Glutamatergic neuron (in vitro differentiated cells): Measurements from ENCODE around the gene TAPT1. TPM values are rescaled to one million over a fixed set of nuclear protein-coding genes. Genes with fewer than 3 reads are reported as not detected.

Experiments used
- DNase-seq: peaks from one replicate; pipeline ENCODE4 v3.0.0; 2022
- H3K27ac Mint-ChIP-seq: one replicate; pipeline ENCODE4 v1.8.0; 2020; ENCODE audit warnings: mild to moderate bottlenecking, mixed read lengths, inconsistent platforms; ENCODE audit not compliant: unreplicated experiment
- H3K27me3 Mint-ChIP-seq: one replicate; pipeline ENCODE4 v1.8.0; 2020; ENCODE audit warnings: mild to moderate bottlenecking, moderate library complexity, mixed read lengths, inconsistent platforms; ENCODE audit not compliant: unreplicated experiment
- H3K36me3 Mint-ChIP-seq: one replicate; pipeline ENCODE4 v1.8.0; 2020; ENCODE audit warnings: mild to moderate bottlenecking, mixed read lengths, inconsistent platforms; ENCODE audit not compliant: unreplicated experiment
- H3K4me1 Mint-ChIP-seq: one replicate; pipeline ENCODE4 v1.8.0; 2020; ENCODE audit warnings: mild to moderate bottlenecking, low read depth, mixed read lengths, inconsistent platforms; ENCODE audit not compliant: unreplicated experiment
- H3K4me3 Mint-ChIP-seq: one replicate; pipeline ENCODE4 v1.8.0; 2020; ENCODE audit warnings: mild to moderate bottlenecking, mixed read lengths, inconsistent platforms; ENCODE audit not compliant: unreplicated experiment
- H3K9me3 Mint-ChIP-seq: one replicate; pipeline ENCODE4 v1.8.0; 2020; ENCODE audit warnings: mild to moderate bottlenecking, moderate library complexity, mixed read lengths, inconsistent platforms; ENCODE audit not compliant: unreplicated experiment
- total RNA-seq: library from RNA; stranded (reverse); fragmentation: NEBNext Ultra II Directional; extraction: Animal tissue kit (Norgen Biotek cat#: 25700); gene quantifications from one replicate; pipeline ENCODE4 v1.2.1, GENCODE V29; 2021; ENCODE audit not compliant: unreplicated experiment
- TF ChIP-seq, protein P1 (sequence below): fragments of 200-600 bp; sonication (generic); IDR thresholded peaks from one replicate; pipeline ENCODE4 v1.5.0; 2021; ENCODE audit not compliant: partially characterized antibody, unreplicated experiment

The TAPT1 gene
- total RNA-seq, 1 donor from 2014 or later, result 28.9 TPM

DNA sequence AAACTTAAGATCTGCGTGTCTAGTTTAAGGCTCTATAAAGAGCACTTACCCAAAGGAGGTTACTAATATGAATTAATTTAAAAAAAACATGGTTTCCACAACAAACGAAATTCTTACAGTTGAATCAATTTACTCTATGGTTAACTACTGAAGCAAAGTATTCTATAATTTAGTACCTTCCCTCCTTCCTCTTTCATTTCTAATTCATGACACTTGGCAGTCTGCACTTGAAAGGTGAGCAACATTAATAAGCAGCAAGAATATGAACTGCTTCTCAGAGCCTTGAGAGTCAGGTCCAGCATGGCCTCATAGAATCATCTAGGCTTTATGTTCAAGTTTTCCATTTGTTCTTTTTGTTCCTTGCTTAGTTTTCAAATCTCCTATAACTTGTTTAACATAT lies 42.7 kb downstream of the TAPT1 start:
- Mint-ChIP-seq H3K4me3 (no peak overlapping the region), H3K9me3 (no peaks in the 10 kb centered on the region), H3K27ac (no peak overlapping the region), H3K4me1 (no peaks in the 10 kb centered on the region), H3K27me3 (no peaks in the 10 kb centered on the region), H3K36me3 (no peaks in the 10 kb centered on the region)
- DNase-seq, result no peak
- TF ChIP-seq, protein P1, sequence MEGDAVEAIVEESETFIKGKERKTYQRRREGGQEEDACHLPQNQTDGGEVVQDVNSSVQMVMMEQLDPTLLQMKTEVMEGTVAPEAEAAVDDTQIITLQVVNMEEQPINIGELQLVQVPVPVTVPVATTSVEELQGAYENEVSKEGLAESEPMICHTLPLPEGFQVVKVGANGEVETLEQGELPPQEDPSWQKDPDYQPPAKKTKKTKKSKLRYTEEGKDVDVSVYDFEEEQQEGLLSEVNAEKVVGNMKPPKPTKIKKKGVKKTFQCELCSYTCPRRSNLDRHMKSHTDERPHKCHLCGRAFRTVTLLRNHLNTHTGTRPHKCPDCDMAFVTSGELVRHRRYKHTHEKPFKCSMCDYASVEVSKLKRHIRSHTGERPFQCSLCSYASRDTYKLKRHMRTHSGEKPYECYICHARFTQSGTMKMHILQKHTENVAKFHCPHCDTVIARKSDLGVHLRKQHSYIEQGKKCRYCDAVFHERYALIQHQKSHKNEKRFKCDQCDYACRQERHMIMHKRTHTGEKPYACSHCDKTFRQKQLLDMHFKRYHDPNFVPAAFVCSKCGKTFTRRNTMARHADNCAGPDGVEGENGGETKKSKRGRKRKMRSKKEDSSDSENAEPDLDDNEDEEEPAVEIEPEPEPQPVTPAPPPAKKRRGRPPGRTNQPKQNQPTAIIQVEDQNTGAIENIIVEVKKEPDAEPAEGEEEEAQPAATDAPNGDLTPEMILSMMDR, result no peak

DNA sequence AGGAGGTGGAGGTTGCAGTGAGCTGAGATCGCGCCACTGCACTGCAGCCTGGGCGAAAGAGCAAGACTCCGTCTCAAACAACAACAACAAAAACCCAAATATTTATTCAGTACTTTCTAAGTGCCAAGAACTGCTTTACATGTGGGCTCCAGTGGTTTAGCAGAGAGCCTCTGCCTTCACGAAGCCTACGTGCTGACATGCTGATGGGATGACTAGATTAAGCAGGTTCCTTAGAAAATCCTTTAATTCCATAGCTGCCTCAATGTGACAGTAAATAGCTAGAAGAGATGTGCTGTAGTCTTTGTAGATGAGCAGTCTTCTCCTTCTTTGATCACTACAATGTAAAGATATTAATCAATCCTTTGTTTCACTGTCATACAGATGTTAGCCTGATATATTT lies 49.6 kb downstream of the TAPT1 start:
- Mint-ChIP-seq H3K27me3 (no peaks in the 10 kb centered on the region), H3K9me3 (no peaks in the 10 kb centered on the region), H3K4me3 (no peak overlapping the region)

DNA sequence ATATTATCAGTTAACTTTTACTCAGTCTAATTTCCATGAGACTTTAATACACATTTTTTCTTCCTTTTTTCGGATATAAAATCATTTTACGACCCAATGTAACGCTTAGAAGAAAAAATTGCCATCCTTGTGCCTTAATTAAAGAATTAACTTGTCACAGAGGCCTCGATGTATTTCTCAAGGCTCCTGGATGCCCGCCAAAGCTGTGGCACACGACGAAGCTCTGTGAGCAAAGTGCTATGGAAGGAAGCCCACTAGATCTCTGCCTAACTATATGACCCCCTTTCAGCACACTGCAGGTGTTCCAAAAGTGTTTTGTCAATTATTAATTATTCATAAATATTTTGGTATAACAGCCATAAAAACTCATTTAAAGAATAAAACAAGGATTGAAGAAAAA lies 54.4 kb downstream of the TAPT1 start:
- no peak for DNase-seq
- Mint-ChIP-seq H3K4me1 (peaks cover 6% of the 10 kb centered on the region), H3K4me3 (no peak overlapping the region), H3K27me3 (no peaks in the 10 kb centered on the region), H3K36me3 (no peaks in the 10 kb centered on the region), H3K27ac (no peak overlapping the region), H3K9me3 (peaks cover 2% of the 10 kb centered on the region)
- TF ChIP-seq, protein P1, result no peak

More for the DNA sequence above, 49.6 kb downstream of the TAPT1 start:
- Mint-ChIP-seq H3K4me1 (no peaks in the 10 kb centered on the region), H3K27ac (no peak overlapping the region), H3K36me3 (no peaks in the 10 kb centered on the region)
- TF ChIP-seq, protein P1, result no peak
- DNase-seq, result no peak

DNA sequence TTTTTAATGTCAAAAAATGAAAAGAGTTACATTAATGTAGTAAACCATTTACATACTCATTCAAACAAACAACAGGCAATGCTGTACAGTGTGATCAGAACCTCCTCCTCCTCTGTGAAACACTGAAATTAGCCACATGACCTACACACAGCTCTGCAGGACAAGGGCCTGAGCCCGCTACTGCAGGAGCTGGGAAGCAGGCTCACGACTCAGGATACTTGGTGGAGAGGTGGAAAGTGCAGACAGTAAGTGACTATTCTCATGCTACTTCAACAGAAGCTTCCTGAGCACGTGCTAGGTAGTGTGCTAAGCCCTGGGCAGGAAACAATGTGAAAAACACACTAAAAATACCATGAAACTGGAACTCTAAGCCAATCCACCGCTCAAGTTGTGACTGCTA lies 56.8 kb downstream of the TAPT1 start:
- peaks cover 6% of the 10 kb centered on the region for H3K4me1 Mint-ChIP-seq
- peaks cover 2% of the 10 kb centered on the region for H3K9me3 Mint-ChIP-seq
- H3K27me3 Mint-ChIP-seq, result no peaks in the 10 kb centered on the region
- H3K36me3 Mint-ChIP-seq, result no peaks in the 10 kb centered on the region
- TF ChIP-seq, protein P1, result no peak
- H3K27ac Mint-ChIP-seq, result no peak overlapping the region
- H3K4me3 Mint-ChIP-seq, result no peak overlapping the region
- DNase-seq, result no peak

DNA sequence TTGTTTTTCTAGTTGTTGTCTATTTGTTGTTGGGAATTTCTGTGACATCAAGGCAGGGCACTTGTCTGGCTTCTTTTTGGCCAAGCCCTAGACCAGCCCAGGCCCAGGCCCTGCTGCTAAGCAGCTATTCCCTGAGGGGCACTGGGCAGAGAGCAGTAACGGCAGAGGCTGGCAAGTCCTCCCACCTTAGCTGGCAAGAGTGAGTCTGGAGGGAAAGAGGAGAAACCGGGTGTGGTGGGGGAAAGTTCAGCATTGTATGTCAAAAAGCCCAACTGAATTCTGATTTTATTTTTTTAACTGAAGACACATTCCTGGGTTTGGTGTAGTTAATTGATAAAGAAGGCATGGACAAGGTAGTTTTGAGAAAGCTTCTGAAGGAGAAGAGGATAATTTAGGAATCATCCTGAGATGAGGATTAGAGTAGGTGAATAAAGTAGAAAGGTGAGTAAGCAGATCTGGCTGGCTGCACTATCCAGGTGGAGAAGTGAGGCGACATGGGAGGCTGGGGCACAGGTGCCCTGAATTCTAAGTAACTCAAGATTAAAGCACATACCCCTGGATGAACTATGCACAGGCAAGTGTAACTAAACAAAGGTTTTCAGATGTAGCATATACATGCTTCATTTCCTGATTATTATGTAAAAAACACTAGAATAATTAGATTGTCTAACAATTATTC lies 57.4 kb downstream of the TAPT1 start:
- Mint-ChIP-seq H3K27ac (no peak overlapping the region), H3K9me3 (peaks cover 2% of the 10 kb centered on the region), H3K4me3 (no peak overlapping the region), H3K4me1 (peaks cover 6% of the 10 kb centered on the region), H3K27me3 (no peaks in the 10 kb centered on the region), H3K36me3 (no peaks in the 10 kb centered on the region)
- DNase-seq, result no peak
- TF ChIP-seq, protein P1, result no peak
